Adrenal gland (tissue), 5 donors: ENCODE measurements around the gene DOCK4.
"Not testable (repeated sequence)": the region's sequence is repeated elsewhere in the genome, so short reads cannot be mapped to it uniquely, and the experiment has no call there.

Experiments used
- CTCF ChIP-seq, 6 experiments: fragments of 450-650 bp in 4 of 6; fragments of 200-600 bp in 2 of 6; sonication (generic) in 1 of 6; IDR thresholded peaks; 1 replicate in 5 of 6; 2 replicates in 1 of 6; pipeline versions ENCODE4 v1.5.1 to v1.8.0; 2016 to 2021; ENCODE audit warnings: antibody characterized with exemption in 6 of 6, mild to moderate bottlenecking in 2 of 6, moderate library complexity in 1 of 6
- POLR2A ChIP-seq, 2 donors: fragments of 450-650 bp; IDR thresholded peaks; one replicate each; pipeline ENCODE4 v1.6.1; 2017; ENCODE audit warnings: antibody characterized with exemption in 2 of 2, mild to moderate bottlenecking in 2 of 2, moderate library complexity in 1 of 2
- donor health status: DM: no; HTN: no; CAD: no.

- TF ChIP-seq POLR2A, CTCF (IDR thresholded peaks at IDR 0.05): not testable (repeated sequence)
Measured at GRCh38 chr7:112128041-112128440, 78.2 kb downstream of the DOCK4 start.
